Measurements from ENCODE around the gene SLAMF9.
"Not testable (repeated sequence)": the region's sequence is repeated elsewhere in the genome, so short reads cannot be mapped to it uniquely, and the experiment has no call there.

Gene SLAMF9

DNA sequence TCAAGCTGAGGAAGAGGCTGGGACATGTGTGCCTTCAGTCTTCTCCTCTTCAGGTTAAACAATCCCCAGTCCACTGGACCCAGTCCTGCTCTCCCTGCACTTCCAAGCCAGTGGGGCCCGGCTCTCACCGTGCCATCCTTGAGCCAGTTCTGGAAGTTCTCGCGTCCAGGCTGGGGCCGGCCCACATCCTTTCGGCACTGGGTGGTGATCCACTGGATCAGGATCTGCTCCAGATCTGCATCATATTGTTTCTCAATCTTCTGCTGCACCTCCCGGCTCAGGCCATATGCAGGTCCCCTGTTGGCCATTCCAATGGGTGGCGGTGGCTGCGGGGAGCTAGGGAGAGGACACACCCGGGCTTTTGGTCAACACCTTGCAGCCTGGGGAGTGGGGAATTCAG lies 33.8 kb downstream of the SLAMF9 start:
- no peak for DNase-seq

DNA sequence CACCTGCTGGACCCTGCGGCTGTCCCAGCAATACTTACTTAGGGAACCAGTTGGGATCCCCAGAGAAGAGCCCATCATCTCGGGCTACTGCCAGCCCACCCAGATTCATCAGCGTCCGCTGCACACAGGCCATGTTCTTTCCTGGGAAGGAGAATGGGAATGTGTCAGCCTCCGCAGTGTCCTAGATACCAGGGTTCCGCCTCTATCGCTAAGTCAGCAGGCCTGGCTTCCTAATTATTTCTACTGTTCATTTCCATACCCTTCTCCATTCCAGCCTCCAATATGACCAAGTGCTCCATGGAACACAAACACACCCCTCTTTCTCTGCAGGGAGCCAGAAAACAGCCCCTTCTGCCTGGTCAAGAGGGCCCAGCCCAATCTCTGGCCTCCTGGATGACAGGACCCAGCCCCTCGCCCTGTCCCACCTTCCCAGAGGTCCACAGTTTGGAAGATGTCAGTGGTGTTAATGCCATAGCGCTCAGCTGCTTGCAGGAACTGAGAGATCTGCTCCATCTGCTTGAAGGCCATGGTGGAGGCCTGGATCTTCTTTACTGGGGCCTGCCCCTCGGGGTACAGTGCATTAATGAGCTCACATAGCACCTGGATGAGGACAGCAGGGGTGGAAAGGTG lies 34.7 kb downstream of the SLAMF9 start:
- DNase-seq, result no peak

DNA sequence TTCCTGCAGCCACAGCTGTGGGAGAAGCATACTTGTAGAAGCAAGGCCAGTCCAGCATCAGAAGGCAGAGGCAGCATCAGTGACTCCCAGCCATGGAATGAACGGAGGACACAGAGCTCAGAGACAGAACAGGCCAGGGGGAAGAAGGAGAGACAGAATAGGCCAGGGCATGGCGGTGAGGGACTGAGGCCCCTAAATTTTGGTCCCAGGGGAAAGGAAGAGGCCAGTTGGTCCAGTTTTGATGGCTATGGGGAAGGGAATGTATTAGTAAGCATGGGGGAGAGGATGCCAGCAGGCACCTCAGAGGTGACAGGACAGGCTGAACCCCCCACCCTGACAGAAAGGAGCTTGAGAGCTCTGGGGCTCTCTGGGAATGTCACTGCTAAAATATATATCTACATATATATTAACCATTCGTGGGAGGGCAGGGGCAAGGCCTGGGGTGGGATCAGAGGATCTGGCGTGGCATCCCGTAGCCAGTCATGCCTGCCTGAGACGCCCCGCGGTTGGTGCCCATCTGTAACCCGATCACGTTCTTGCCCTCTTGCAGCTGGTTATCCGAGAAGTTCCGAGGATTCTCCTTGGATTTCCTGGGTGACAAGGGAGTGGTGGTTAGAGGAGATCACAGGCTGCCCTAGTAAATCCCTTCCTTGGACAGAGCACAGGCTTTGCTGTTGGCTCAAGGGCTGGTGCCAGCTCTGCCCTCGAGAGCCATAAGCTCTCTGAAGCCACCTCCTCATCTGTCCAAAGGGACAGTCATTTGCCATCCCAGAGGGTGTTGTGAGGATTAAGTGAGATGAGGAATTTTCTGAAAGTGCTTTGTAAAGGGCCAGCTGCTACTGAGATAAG lies 35.5 kb downstream of the SLAMF9 start:
- DNase-seq, result no peak

- no peak for DNase-seq
These were observed 36.3 kb downstream of the SLAMF9 start for GRCh38 chr1:159917533-159918351.

- DNase-seq, result no peak
These were observed 37.6 kb downstream of the SLAMF9 start for GRCh38 chr1:159916242-159917051.

DNA sequence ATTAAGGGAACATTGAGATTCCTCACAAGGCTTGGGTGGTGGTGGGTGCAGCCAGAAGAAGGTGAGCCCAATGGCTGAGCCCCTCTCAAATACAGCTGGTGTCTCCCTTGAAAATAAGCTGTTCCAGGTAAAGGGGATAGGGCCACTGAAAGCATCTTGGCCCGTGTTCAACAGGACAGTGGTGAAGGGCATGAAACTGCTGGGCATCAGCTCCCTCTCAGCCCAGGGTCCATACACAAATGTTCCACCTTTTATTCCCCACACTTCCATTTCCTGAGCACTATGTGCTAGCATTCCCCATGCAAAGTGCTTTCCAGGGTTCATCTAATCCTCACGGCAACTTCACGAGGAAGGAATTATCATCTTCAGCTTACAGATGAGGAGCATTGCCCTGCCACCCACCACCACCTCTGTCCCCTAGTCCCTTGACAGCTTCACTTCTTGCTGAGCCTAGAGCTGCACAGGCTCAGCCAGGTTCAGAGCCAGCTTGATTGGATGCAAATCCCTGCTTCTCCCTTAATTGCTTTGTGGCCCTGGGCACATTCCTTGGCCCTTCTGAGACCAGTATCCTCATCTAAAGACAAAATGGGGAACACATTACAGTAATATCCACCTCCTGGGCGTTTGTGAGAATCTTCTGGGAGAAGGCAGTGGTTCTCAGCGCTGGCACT lies 38.3 kb downstream of the SLAMF9 start:
- no peak for DNase-seq

DNA sequence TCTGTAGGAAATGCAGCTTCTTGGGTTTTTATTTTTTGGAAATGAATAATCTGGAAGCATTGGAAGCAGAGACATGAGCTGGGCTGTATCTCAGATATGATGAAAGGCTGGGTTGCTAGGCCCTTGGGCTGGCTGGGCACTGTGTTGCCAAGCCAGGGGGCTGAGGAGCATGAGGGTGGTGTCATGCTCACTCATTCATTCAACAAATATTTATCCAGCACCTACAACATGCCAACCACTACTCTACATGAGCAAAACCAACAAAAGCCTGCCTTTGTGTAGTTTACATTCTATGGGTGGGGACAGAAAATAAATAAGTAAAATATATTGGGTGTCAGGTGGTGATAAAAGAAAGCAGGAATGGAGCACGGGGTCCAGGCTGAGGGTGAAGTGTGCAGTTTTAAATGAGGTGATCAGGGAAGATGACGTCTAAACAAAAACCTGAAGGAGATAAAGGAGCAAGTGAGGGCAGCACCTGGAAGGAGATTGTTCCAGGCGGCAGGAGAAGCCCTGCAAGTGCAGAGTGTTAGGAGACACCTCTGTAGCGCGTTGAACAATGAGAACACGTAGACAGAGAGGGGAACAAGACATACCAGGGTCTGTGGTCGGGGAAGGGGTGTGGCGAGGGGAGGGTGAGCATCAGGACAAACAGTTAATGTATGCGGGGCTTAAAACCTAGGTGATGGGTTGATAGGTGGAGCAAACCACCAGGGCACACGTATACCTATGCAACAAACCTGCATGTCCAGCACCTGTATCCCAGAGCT lies 39.6 kb downstream of the SLAMF9 start:
- DNase-seq, result no peak

DNA sequence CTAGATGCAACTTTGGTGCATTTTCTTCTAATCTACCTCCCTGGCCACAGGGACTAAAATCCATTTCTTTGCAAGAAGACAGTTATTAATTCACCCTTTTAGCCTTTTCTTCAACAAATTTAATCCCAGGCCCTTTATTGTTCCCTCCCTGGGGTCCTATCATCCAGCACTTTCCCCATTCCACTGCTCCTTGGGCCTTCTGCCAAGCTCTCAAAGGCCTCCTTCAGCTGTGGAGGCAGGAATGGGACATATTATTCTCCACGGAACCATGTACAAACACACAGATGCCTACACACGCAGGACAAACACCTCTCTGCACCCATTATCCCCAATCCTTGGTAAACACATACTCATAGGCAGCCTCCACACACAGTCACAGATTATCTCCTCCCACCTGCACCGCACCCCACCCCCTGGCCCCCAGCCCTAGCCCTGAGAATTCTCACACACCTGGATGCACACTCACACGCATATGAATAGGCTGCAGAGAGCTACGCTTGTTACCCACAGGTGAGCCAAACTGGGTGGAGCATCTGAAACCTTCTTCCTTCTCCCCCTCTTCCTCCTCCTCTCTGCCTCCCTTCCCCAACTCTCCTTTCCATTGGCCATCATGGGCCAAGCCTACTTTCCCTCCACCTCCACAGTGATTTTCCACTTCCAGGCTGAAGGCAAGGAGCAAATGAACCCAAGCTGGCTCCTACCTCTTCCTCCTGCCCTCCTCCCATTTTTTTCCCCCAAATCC lies 40.4 kb downstream of the SLAMF9 start:
- no peak for DNase-seq

DNA sequence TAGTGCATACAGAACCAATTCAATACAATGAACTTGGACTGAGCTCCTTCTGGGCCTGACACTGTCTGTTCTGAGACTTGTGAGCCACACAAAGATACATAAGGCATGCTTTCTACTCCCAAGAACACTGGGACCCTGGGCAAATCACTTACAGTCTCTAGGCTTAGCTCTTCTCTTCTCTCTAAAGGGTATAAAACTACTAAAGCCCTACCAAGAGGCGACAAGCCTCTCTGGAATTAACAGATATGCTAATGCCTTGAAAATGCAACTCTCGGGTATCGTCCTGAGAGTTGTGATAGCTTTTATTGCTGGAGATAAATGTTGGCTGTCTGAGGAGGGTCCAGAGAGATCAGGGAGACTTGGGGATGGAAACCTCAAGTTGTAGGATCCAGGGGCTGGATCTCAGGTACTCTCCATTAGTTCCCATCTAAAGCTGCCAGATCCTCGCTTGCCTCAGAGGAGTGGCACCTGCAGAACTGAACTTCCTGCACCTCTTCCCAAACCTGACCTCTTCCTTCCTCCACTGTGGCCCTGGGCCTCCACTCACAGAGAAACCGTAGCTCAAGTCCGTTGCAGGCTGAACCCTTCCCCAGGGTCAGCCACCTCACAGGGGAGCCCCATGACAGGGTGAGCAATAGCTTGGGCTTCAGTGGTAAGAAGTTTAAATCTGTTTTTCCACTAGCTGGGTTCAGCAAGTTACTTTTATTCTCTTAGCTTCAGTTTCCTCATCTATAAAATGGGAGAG lies 42.5 kb downstream of the SLAMF9 start:
- DNase-seq, result no peak

DNA sequence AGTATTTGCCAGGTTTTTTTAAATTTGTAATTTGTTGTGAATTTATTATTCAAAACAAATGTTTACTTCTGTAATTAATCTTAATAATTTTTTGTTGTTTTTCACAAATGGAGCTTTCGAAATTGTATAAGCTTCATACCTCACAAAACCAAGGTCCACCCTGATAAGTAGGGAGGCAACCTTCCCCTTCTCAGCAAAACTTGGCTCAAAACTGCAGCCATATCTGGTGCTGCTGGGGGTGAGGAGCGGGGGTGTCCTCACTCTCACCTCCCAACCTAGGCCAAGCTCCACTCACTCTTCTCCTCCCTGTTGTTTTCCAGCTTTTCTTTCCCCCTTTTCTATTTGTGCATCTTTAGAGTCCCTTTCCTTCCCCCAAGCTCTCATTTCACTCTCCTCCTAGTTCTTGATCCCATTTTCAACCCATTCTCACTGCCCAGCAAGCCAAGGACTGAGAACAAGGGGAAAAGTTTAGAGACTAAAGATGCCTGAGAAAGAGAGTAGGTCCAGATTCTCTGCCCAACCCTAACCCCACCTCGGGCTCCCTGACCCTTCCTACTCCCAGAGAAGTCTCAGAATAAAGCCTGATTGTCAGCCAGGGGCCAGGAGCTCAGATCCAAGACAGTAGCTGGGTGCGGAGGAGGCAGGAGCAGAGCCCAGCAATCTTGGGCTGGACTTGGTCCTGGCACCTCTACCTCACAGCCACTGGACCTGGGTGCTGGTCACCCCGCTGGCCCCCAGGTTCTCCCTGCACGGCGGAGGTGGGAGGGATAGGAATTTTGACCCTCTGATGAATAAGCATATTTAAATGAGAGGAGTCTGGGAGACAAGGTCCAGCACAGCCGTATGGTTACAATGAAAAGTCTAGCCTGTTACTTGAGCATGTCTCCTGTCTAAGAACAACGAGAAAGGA lies 45.8 kb downstream of the SLAMF9 start:
- no peak for DNase-seq

DNA sequence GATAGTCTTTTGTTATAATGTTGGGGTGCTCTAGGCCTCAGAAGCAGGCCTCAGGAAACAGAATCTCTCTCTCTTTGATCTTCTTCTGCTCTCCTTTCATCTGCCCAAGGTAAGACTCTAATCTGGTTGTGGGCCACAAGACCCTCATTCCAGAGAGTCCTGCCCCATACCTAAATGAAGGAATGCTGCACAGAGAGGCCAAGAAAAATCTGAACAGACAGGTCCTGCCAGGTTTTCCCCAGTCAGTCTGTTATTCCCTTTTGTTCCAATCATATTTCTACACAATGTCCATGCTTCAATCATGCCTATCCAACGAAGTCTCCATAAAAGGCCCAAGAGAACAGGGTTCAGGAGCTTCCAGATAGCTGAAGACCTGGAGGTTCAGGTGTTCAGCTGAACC lies 47.1 kb downstream of the SLAMF9 start:
- DNase-seq, result no peak

DNA sequence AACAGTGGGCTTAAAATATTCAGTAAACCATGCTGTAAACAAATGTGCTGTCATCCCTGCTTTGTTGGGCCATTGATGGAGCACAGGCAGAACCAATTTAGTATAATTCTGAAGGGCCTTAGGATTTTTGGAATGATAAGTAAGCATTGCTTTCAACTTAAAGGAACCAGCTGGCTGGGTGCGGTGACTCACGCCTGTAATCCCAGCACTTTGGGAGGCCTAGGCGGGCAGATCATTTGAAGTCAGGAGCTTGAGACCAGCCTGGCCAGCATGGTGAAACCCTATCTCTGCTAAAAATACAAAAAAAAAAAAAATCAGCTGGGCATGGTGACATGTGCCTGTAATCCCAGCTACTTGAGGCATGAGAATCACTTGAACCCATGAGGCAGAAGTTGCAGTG lies 50.0 kb downstream of the SLAMF9 start:
- not testable (repeated sequence) for DNase-seq

GRCh38 chr1:159902541-159902940 lies 51.5 kb downstream of the SLAMF9 start:
- DNase-seq, result no peak
